Common myeloid progenitor, CD34-positive (primary cell): ENCODE measurements around the gene EPS8L1.
"Not testable (repeated sequence)": the region's sequence is repeated elsewhere in the genome, so short reads cannot be mapped to it uniquely, and the experiment has no call there.

Source experiments
- CTCF ChIA-PET: fragments of 350-600 bp; sonication (Branson Sonifier 250); formaldehyde crosslinking; loops from one replicate; lab custom pipeline; 2021; ENCODE audit warnings: antibody characterized with exemption; lab: Charles Lee
- POLR2A ChIA-PET: fragments of 350-600 bp; sonication (Branson Sonifier 250); formaldehyde crosslinking; loops from one replicate; lab custom pipeline; 2021; ENCODE audit warnings: antibody characterized with exemption; lab: Charles Lee
- DNase-seq, 3 donors: peaks; one replicate each; pipeline versions ENCODE4 v3.0.0 to v3.0.0-alpha.2; 2013
- H3K27ac ChIP-seq, 2 experiments: 1 replicate in 1 of 2; 2 replicates in 1 of 2; pipeline ENCODE4 v1.7.0; 2013; ENCODE audit warnings: inconsistent platforms in 2 of 2, low read length in 2 of 2, mild to moderate bottlenecking in 2 of 2, low read depth in 1 of 2, moderate library complexity in 1 of 2; ENCODE audit not compliant: severe bottlenecking in 2 of 2, insufficient read depth in 1 of 2, poor library complexity in 1 of 2
- H3K27me3 ChIP-seq, 5 experiments: replicated peaks in 2 of 5; 1 replicate in 3 of 5; 2 replicates in 2 of 5; pipeline versions ENCODE4 v1.6.1 to v1.7.0; 2013; ENCODE audit warnings: low read length in 4 of 5, mild to moderate bottlenecking in 2 of 5, moderate library complexity in 2 of 5, inconsistent platforms in 1 of 5; ENCODE audit not compliant: insufficient read depth in 5 of 5, control insufficient read depth in 4 of 5
- H3K36me3 ChIP-seq, 4 experiments: 1 replicate in 2 of 4; 2 replicates in 2 of 4; pipeline versions ENCODE4 v1.6.1 to v1.7.0; 2013; ENCODE audit warnings: low read length in 3 of 4, control low read depth in 1 of 4, mild to moderate bottlenecking in 1 of 4; ENCODE audit not compliant: control insufficient read depth in 4 of 4, insufficient read depth in 4 of 4
- H3K4me1 ChIP-seq, 4 experiments: 1 replicate in 3 of 4; 2 replicates in 1 of 4; pipeline versions ENCODE4 v1.6.1 to v1.7.1; 2013; ENCODE audit warnings: low read length in 3 of 4, mild to moderate bottlenecking in 3 of 4, control low read depth in 1 of 4, inconsistent platforms in 1 of 4, moderate library complexity in 1 of 4; ENCODE audit not compliant: control insufficient read depth in 4 of 4, insufficient read depth in 4 of 4; ENCODE audit errors: control extremely low read depth in 1 of 4
- H3K4me3 ChIP-seq, 7 experiments: 1 replicate in 4 of 7; 2 replicates in 3 of 7; pipeline versions ENCODE4 v1.5.1 to v1.7.0; 2013; ENCODE audit warnings: mild to moderate bottlenecking in 7 of 7, low read length in 6 of 7, moderate library complexity in 6 of 7, inconsistent platforms in 2 of 7, low read depth in 2 of 7, control low read depth in 1 of 7; ENCODE audit not compliant: insufficient read depth in 4 of 7, control insufficient read depth in 1 of 7; ENCODE audit errors: extremely low read depth in 1 of 7
- H3K9me3 ChIP-seq, 5 experiments: 1 replicate in 4 of 5; 2 replicates in 1 of 5; pipeline versions ENCODE4 v1.6.1 to v1.7.1; 2013; ENCODE audit warnings: low read length in 4 of 5, mild to moderate bottlenecking in 2 of 5, inconsistent platforms in 1 of 5, low read depth in 1 of 5, moderate library complexity in 1 of 5; ENCODE audit not compliant: control insufficient read depth in 4 of 5, insufficient read depth in 2 of 5; ENCODE audit errors: control extremely low read depth in 1 of 5
- WGBS: methylation state at CpG from one replicate; pipeline ENCODE4 v1.1.5; 2013; ENCODE audit not compliant: insufficient coverage; 5-methylcytosine and 5-hydroxymethylcytosine counted together

EPS8L1 gene

DNA sequence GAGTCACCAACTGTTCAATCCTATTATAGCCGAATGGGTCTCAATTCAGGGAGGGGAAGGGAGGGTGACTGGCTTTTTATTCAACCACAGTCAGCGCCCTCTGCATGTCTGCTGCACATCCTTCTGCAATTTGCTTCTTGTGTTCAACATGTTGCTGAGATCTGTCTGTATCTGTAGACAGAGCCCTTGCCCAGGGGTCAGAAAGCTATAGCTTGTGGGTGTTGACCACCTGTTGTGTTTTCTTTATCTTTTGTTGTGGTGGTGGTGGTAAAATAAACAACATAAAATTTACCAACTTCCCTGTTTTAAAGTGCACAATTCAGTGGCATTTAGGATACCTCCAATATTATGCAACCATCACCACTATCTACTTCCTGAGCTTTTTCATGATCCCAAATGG is 29.6 kb downstream of the EPS8L1 start:
- CTCF ChIA-PET, result interaction anchor here (4.9 kb wide), 1 partner anchor 16 kb away, joined by 25 read pairs; no protein-coding TSS in a partner anchor
- WGBS, result 88% methylated on average over 2 of the region's 2 CpGs
- DNase-seq, result peak in 1 of 3 donors; percentile 25
- Histone ChIP-seq H3K36me3 (peaks cover 5 to 38% (median 22%) of the 10 kb centered on the region in 4 experiments), H3K27me3 (no peaks in the 10 kb centered on the region), H3K4me3 (no peak overlapping the region), H3K4me1 (no peaks in the 10 kb centered on the region), H3K27ac (no peak overlapping the region), H3K9me3 (peaks cover 0 to 11% (median 0%) of the 10 kb centered on the region in 5 experiments)
- POLR2A ChIA-PET, result interaction anchor here (0.7 kb wide), 1 partner anchor 20 kb away, joined by 3 read pairs; no protein-coding TSS in a partner anchor

GRCh38 chr19:55106591-55106990 is 30.9 kb downstream of the EPS8L1 start:
- H3K36me3 ChIP-seq, result peaks cover 5 to 35% (median 24%) of the 10 kb centered on the region in 4 experiments
- CTCF ChIA-PET, result interaction anchor here (4.9 kb wide), 1 partner anchor 18 kb away, joined by 25 read pairs; no protein-coding TSS in a partner anchor
- 97% methylated on average over 4 of the region's 6 CpGs for WGBS
- peaks cover 0 to 11% (median 0%) of the 10 kb centered on the region in 5 experiments for H3K9me3 ChIP-seq
- H3K4me3 ChIP-seq, result no peak overlapping the region
- H3K4me1 ChIP-seq, result no peaks in the 10 kb centered on the region
- no peak for DNase-seq
- no peaks in the 10 kb centered on the region for H3K27me3 ChIP-seq
- POLR2A ChIA-PET, result no interaction called here
- no peak overlapping the region for H3K27ac ChIP-seq

DNA sequence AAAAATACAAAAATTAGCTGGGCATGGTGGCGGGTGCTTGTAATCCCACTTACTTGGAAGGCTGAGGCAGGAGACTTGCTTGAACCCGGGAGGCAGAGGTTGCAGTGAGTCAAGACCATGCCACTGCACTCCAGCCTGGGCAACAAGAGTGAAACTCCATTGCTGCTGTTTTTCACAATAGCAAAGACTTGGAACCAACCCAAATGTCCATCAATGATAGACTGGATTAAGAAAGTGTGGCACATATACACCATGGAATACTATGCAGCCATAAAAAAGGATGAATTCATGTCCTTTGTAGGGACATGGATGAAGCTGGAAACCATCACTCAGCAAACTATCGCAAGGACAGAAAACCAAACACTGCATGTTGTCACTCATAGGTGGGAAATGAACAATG is 31.6 kb downstream of the EPS8L1 start:
- Histone ChIP-seq H3K36me3 (peaks cover 5 to 35% (median 24%) of the 10 kb centered on the region in 4 experiments), H3K9me3 (peaks cover 0 to 11% (median 0%) of the 10 kb centered on the region in 5 experiments)
- H3K27me3 ChIP-seq, POLR2A ChIA-PET, H3K4me3 ChIP-seq, DNase-seq, H3K4me1 ChIP-seq, H3K27ac ChIP-seq: not testable (repeated sequence)
- WGBS, result 93% methylated on average over 2 of the region's 3 CpGs
- CTCF ChIA-PET, result interaction anchor here (4.9 kb wide), 1 partner anchor 18 kb away, joined by 25 read pairs; no protein-coding TSS in a partner anchor

- Histone ChIP-seq H3K27me3 (no peaks in the 10 kb centered on the region), H3K4me3 (no peak overlapping the region), H3K9me3 (no peaks in the 10 kb centered on the region), H3K4me1 (peaks cover 0 to 7% (median 0%) of the 10 kb centered on the region in 4 experiments), H3K36me3 (peaks cover 0 to 34% (median 20%) of the 10 kb centered on the region in 4 experiments), H3K27ac (no peak overlapping the region)
- CTCF ChIA-PET, result no interaction called here
- POLR2A ChIA-PET, result no interaction called here
- no peak for DNase-seq
- WGBS, result 96% methylated on average over 18 of the region's 20 CpGs
Measured at GRCh38 chr19:55109527-55110291, 34.0 kb downstream of the EPS8L1 start.

- peaks cover 0 to 28% (median 21%) of the 10 kb centered on the region in 4 experiments for H3K36me3 ChIP-seq
- POLR2A ChIA-PET, result no interaction called here
- DNase-seq, result no peak
- 95% methylated on average over 15 of the region's 21 CpGs for WGBS
- no peak overlapping the region for H3K27ac ChIP-seq
- no peaks in the 10 kb centered on the region for H3K9me3 ChIP-seq
- H3K4me1 ChIP-seq, result peaks cover 0 to 21% (median 10%) of the 10 kb centered on the region in 4 experiments
- no peaks in the 10 kb centered on the region for H3K27me3 ChIP-seq
- no peak overlapping the region for H3K4me3 ChIP-seq
- CTCF ChIA-PET, result interaction anchor here (1.2 to 1.3 kb wide), 2 partner anchors 9 to 10 kb away, joined by 3 to 5 read pairs; no protein-coding TSS in a partner anchor
Measured at GRCh38 chr19:55111238-55111831, 35.7 kb downstream of the EPS8L1 start.

DNA sequence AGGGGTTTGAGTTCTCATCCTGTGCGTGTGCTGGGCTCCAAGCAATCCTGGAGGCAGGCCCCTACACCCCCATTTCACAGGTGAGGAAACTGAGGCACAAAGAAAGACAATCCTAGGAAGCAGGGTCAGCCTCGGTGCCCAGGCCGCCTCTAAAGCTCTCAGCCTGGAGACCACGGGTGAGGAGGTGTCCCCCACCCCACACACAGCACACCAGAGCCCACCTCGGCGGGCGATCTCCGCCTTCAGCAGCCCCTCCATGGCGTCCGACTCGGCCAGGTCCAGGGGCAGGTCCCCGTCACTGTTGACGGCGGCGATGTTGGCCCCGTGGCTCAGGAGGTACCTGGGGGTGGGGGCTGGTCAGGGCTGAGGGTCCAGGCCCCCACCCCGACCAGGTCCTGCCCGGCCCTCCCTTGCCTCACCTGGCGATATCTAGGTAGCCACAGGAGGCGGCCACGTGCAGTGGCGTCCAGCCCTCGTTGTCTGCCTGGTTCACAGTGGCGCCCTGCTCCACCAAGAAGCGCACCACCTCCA is 36.6 kb downstream of the EPS8L1 start:
- WGBS, result over 99% methylated on average over 20 of the region's 25 CpGs
- Histone ChIP-seq H3K36me3 (peaks cover 0 to 28% (median 20%) of the 10 kb centered on the region in 4 experiments), H3K27me3 (no peaks in the 10 kb centered on the region), H3K4me1 (peaks cover 0 to 28% (median 18%) of the 10 kb centered on the region in 4 experiments), H3K4me3 (no peak overlapping the region), H3K27ac (peak overlapping the region in 1 of 2 experiments; percentile 54), H3K9me3 (no peaks in the 10 kb centered on the region)
- POLR2A ChIA-PET, result no interaction called here
- no peak for DNase-seq
- CTCF ChIA-PET, result no interaction called here
